CD4-positive, alpha-beta T cell treated with Interleukin-2 at 100 ng/mL for 4 hours (primary cell): ENCODE measurements around the gene KRTAP5-5.
"Not testable (repeated sequence)": the region's sequence is repeated elsewhere in the genome, so short reads cannot be mapped to it uniquely, and the experiment has no call there.

Source experiments
- DNase-seq: peaks from one replicate; pipeline ENCODE4 v3.0.0-alpha.2; 2020; ENCODE audit warnings: low spot score

Gene KRTAP5-5, protein sequence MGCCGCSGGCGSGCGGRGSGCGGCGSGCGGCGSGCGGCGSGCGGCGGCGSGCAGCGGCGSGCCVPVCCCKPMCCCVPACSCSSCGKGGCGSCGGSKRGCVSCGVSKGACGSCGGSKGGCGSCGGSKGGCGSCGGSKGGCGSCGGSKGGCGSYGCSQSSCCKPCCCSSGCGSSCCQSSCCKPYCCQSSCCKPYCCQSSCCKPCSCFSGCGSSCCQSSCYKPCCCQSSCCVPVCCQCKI

DNA sequence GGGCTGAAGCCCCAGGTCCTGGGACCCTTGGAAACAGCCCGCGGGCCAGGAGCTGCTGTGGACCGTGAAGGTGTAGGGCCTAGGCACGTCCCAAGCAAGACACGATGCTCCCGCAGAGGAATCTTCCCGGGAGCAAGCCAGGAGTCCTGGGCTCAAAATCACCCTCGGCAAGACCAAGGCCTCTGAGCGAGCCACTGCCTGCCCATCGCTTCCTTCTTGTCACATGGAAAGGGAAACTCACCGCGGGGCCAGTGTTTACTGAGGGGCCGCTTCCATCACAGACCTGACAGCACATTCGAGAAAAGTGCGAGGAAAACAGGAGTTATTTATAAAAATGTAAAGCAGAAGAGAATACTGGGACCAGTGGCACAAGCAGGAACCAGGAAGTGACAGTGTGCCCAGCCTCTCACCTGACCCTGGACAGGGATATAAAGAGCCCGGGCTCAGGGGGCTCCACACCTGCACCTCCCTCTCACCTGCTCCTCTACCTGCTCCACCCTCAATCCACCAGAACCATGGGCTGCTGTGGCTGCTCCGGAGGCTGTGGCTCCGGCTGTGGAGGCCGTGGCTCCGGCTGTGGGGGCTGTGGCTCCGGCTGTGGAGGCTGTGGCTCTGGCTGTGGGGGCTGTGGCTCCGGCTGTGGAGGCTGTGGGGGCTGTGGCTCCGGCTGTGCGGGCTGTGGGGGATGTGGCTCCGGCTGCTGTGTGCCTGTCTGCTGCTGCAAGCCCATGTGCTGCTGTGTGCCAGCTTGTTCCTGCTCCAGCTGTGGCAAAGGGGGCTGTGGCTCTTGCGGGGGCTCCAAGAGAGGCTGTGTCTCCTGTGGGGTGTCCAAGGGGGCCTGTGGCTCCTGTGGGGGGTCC is at the start of gene KRTAP5-5:
TSS of gene KRTAP5-5 (plus strand) at position 450 of the 860 bp plus-strand sequence. CDS start at position 516, 66 bp downstream.
- DNase-seq: no peak

- DNase-seq: no peak
These were observed 47.6 kb upstream of the KRTAP5-5 start for GRCh38 chr11:1581976-1582375.

GRCh38 chr11:1582909-1583308 is 46.7 kb upstream of the KRTAP5-5 start:
- not testable (repeated sequence) for DNase-seq

DNA sequence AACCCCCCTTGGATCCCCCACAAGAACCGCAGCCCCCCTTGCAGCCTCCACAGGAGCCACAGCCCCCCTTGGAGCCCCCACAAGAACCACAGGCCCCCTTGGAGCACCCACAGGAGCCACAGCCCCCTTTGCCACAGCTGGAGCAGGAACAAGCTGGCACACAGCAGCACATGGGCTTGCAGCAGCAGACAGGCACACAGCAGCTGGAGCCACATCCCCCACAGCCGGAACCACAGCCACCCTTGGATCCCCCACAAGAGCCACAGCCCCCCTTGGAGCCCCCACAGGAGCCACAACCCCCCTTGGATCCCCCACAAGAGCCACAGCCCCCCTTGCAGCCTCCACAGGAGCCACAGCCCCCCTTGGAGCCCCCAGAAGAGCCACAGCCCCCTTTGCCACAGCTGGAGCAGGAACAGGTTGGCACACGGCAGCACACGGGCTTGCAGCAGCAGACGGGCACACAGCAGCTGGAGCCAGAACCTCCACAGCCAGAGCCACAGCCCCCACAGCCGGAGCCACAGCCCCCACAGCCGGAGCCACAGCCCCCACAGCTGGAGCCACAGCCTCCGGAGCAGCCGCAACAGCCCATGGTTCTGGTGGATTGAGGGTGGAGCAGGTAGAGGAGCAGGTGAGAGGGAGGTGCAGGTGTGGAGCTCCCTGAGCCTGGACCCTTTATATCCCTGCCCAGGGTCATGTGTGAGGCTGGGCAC is 44.8 kb upstream of the KRTAP5-5 start, which contains the start of gene KRTAP5-1:
TSS of gene KRTAP5-1 (minus strand) at position 623 of the 710 bp plus-strand sequence. CDS start at position 589, 34 bp downstream.
- not testable (repeated sequence) for DNase-seq

GRCh38 chr11:1586699-1587098 is 42.9 kb upstream of the KRTAP5-5 start:
- DNase-seq: no peak

- peak; percentile 55 for DNase-seq
These were observed 40.2 kb upstream of the KRTAP5-5 start for GRCh38 chr11:1589191-1589963.

DNA sequence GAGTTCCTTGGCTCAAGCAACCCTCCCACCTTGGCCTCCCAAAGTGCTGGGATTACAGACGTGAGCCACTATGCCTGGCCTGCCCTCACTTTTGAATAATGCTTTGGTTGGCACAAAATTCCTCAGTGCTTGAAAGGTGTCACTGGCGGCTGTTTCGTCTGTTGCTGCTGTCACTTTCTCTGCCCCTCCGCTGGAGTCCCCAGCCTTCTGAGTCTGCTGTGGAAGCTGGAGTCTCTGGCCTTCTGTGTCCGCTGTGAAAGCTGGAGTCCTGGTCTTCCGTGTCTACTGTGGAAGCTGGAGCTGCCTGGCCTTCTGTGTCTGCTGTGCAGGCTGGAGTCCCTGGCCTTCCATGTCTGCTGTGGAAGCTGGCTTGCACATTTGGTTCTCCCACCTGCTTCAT is 39.6 kb upstream of the KRTAP5-5 start:
- DNase-seq: no peak

DNA sequence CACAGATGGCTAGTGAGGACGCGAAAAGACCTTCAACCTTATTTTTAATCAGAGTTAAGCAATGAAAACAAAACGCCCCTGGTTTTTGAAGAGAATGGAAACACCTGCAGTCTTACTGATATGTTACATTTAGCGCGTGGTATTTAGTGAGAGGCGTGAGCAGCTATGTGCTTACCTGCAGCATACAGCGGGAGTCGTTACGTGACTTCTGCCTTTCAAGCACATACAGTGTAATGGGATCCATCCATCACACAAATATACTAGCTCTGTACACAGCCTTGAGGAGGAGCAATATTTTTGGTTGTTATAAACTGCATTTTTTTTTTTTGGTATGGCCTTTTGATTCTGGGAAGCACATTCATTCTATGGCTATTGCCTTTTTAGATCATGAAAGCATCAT is 36.9 kb upstream of the KRTAP5-5 start:
- no peak for DNase-seq

DNA sequence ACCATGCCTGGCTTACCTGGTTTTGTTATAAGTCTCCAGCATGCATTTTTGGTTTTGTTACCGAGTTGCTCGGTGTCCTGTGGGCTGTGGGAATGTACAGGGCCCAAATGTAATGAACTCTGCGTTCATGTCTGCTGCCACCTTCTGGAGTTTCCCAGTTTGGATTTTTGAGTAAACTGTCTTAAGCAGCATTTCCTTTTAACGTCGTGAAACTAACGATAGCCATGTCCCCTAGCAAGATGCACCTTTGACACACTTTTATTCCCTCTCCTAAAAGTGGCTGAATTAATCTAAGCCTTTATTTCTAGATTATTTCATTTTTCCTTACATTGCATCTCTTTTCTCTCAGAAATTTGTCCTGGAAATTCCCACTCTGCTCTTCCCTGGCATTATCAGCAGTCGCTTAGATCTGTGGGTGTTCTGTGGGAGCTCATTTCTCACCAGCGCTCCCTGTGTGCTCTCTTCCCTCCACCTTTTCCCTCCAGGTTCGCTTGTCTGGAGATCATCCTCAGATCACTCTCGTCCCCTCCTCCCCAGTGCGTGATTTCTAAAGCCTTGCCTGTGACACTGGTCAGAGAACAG is 33.5 kb upstream of the KRTAP5-5 start:
- DNase-seq: not testable (repeated sequence)

- DNase-seq: not testable (repeated sequence)
These were observed 32.9 kb upstream of the KRTAP5-5 start for GRCh38 chr11:1596576-1597121.

DNA sequence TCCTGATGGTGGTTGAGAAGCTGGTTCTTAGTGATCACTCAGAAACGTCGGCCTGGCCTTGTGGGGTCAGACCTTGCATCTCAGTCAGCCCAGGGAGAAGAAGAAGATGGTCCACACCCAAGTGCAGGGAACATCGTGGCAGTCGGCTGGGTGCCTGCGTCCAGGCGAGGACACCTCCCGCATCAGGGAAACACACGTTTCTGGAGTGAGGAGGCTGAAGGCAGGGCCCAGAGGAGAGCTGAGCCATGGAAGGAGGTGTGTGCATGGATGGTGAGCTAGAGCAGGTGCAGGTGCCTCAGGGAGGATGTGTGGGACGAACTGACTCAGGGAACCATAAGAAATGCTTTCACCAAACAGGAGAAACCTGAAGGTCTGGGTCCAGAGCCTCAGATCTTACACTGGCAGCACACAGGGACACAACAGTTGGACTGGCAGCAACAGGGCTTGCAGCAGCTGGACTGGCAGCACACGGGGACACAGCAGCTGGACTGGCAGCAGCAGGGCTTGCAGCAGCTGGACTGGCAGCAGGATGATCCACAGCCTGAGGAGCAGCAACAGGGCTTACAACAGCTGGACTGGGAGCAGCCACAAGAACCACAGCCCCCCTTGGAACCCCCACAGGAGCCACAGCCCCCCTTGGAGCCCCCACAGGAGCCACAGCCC is 32.1 kb upstream of the KRTAP5-5 start:
- DNase-seq: no peak

DNA sequence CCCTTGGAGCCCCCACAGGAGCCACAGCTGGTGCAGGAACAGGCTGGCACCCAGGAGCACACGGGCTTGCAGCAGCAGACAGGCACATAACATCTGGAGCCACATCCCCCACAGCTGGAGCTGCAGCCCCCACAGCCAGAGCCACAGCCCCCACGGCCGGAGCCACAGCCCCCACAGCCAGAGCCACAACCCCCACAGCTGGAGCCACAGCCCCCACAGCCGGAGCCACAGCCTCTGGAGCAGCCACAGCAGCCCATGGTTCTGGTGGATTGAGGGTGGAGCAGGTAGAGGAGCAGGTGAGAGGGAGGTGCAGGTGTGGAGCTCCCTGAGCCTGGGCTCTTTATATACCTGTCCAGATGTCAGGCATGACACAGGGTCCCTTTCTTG is 31.6 kb upstream of the KRTAP5-5 start, which contains the start of gene KRTAP5-2:
TSS of gene KRTAP5-2 (minus strand) at position 301 of the 387 bp plus-strand sequence. CDS start at position 257, 44 bp downstream.
- DNase-seq: no peak

DNA sequence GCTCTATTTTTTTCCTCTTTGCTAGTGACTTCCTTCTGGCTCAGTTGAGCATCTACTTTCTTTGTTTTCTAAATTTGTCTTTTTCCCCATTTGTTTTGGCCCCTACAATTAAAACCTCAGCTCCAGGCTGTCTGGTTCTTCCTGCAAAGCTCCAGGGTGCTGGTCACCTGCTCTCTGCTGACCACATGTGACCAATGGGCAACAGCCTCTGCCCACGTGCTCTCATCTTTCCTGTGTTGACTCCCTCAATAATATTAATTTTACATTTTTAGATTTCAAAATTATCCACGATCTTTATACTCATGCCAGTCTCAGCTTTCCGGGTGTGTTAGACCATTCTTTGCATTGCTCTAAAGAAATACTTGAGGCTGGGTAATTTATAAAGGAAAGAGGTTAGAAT is 31.2 kb upstream of the KRTAP5-5 start:
- not testable (repeated sequence) for DNase-seq

DNA sequence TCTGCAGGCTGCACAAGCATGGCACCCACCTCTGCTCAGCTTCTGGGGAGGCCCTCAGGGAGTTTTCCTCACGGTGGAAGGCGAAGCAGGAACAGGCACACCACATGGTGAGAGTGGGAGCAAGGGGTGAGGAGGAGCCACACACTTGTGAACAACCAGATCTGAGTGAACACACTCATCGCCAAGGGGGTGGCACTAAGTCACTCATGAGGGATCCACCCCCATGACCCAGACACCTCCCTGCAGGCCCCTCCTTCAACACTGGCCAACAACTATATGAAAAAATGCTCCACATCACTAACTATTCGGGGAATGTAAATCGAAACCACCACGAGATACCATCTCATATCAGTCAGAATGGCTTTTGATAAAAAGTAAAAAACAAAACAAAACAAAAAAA is 30.8 kb upstream of the KRTAP5-5 start:
- peak; percentile 41 for DNase-seq

- DNase-seq: no peak
These were observed 28.9 kb upstream of the KRTAP5-5 start for GRCh38 chr11:1600626-1601025.

DNA sequence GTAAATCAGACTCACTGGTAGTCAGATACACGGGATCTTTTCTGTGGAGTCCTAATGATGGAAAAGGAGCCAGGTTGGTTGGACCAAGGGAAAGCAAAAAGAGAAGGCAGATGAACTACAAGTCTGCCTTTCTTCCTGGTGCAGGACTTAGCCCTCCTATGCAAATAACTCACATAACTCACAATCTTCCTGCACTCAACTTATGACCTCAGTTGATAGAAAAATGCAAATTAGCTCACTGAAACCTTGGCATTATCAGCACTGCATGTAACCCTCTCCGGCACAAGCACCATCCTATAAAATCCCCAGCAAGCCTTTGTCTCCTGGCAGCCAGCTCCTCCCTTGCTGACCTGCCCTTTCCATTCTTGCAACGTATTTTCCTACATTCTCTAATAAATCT is 27.9 kb upstream of the KRTAP5-5 start:
- not testable (repeated sequence) for DNase-seq

GRCh38 chr11:1603629-1604028 is 25.9 kb upstream of the KRTAP5-5 start:
- DNase-seq: no peak

DNA sequence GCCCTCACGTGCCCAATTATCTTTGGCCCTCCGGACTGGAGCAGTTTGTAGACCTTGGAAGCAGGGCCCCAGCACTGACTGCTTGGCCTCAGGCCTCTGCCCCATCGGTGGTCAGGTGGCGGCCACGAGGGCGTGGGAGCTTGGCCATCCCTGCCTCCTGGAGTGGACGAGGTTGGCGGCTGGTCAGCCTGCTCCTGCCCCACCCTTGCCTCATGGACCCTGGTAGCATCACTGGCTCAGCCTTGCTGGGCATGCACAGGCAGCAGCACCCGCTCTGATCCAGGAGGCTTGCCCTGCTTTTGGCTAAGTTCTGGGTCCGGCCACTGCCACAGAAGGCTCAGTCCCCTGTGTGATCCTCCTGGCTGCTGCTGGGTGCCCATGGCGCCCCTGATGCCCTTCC is 25.4 kb upstream of the KRTAP5-5 start:
- no peak for DNase-seq

DNA sequence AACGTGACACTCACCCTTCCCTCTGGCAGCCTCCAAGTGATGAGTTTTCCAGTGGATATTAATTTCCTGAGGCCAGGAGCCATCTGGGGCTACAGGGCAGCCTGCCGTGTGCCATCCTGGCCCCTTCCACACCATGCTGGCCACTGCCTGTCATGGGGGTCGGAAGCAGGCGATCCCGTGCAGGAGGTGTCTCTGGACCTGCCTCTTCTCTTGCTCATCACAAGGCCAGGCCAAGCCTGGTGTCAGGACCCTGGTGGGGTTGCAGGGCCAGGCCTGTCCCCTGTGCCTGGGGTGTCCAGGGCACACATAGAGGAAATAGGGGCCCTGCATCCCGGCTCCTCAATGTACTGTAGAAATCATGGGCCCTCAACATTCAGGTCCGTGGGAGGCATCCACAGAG is 24.9 kb upstream of the KRTAP5-5 start:
- DNase-seq: no peak

DNA sequence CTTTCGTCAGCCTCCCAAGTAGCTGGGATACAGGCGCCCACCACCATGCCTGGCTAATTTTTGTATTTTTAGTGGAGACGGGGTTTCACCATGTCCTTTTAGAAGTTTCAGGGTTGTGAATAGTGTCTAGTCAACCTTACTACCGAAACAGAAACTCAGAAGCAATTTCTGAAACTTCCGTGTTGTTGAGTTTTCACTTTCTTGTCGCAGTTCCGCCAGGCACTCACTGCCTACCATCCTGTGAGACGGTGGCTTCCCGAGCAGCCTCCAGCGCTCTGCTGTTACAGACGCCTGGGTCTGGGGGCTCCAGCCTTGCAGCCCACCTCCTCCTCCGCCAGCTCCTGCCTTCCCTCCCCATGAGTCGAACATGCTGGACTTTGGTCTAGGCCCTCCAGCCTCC is 23.7 kb upstream of the KRTAP5-5 start:
- DNase-seq: peak; percentile 28
